Aortic smooth muscle cell (primary cell): Measurements from ENCODE around the gene KLB. TPM values are rescaled to one million over a fixed set of nuclear protein-coding genes. Genes with fewer than 3 reads are reported as not detected.

Source experiments
- total RNA-seq: library from RNA; depleted of rRNA; stranded (reverse); fragments of >200 nt; gene quantifications from 2 replicates; pipeline ENCODE4 v1.2.3, GENCODE V29; 2014

The KLB gene
- under 0.01 and 0.06 TPM in 2 replicates for total RNA-seq

GRCh38 chr4:39406763-39407583 is at the start of gene KLB:
KLB (plus strand) TSS chr4:39406930; CDS start chr4:39406950, 20 bp downstream.

GRCh38 chr4:39365830-39366771 is 40.6 kb upstream of the KLB start, which contains the start of gene RFC1:
RFC1 (minus strand) TSS chr4:39366362; CDS start chr4:39366241, 121 bp downstream.

DNA sequence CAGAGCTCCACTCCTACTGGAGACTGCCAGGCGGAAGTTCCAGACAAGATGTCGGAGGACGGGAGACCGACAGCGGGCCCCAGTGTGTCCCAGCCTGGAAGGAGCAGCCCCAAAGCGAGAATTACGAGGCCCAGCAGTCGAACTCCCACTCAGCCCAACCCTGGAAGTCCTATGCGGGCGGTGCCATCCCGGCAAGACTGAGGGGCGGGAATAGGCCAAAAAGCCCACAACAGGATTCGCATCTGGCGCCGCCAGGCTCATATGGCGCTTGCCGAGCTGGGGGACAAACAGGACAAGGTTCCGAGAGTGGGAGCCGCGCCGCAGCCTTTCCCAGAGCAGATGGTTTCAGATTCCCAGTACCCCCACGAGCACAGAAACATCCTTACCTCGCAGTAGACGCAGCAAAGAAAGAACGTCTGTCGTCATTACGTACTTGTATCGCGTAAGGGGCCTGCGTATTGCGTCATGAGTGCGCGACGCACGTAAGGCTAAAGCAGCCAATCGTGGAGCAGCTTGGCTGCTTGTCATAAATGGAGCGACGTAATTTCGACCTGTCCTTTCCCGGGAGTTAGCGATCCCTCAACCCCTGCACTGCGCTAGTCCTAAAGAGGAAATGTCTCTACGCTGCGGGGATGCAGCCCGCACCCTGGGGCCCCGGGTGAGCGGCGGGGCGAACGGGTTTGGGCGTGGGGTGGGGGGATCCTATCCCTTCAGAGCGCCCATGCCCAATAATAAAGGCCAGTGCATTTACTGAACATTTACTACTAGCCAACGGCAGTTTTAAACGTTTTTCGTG is 52.0 kb downstream of the KLB start, which contains the start of the genes LIAS and RPL9:
Gene LIAS, plus strand, starts transcription at position 552 of the 796 bp plus-strand sequence. Its CDS starts 62 bp downstream, at position 614.
Gene RPL9, minus strand, starts transcription at position 418 of the 796 bp plus-strand sequence. CDS start 483 bp downstream, outside the sequence.

Other genes starting within 250 kb of the KLB start
- 25.8 and 36.1 TPM in 2 replicates for gene WDR19, start 224.4 kb upstream of the KLB start, total RNA-seq
- gene RFC1, start 40.6 kb upstream of the KLB start, total RNA-seq, result 51.9 and 55.0 TPM in 2 replicates
- 2,112 and 2,342 TPM in 2 replicates for gene RPL9, start 52.0 kb downstream of the KLB start, total RNA-seq
- 4.6 and 5.0 TPM in 2 replicates for gene LIAS, start 52.1 kb downstream of the KLB start, total RNA-seq
- gene UGDH, start 120.5 kb downstream of the KLB start, total RNA-seq, result 274 and 365 TPM in 2 replicates
- gene SMIM14, start 231.9 kb downstream of the KLB start, total RNA-seq, result 85.2 and 104 TPM in 2 replicates